Pulmonary artery endothelial cell (primary cell): ENCODE results near the gene RALA. TPM values are rescaled to one million over a fixed set of nuclear protein-coding genes. Genes with fewer than 3 reads are reported as not detected.
"Not testable (repeated sequence)": the region's sequence is repeated elsewhere in the genome, so short reads cannot be mapped to it uniquely, and the experiment has no call there.

ENCODE experiments used
- DNase-seq: peaks from one replicate; pipeline ENCODE4 v3.0.0-alpha.2; 2011; ENCODE audit warnings: low read depth, low spot score
- total RNA-seq: library from RNA; depleted of rRNA; stranded (reverse); fragments of >200 nt; gene quantifications from 2 replicates; pipeline ENCODE4 v1.2.3, GENCODE V29; 2014

The RALA gene
- total RNA-seq, 1 donor from 2014 or later: 179 TPM

DNA sequence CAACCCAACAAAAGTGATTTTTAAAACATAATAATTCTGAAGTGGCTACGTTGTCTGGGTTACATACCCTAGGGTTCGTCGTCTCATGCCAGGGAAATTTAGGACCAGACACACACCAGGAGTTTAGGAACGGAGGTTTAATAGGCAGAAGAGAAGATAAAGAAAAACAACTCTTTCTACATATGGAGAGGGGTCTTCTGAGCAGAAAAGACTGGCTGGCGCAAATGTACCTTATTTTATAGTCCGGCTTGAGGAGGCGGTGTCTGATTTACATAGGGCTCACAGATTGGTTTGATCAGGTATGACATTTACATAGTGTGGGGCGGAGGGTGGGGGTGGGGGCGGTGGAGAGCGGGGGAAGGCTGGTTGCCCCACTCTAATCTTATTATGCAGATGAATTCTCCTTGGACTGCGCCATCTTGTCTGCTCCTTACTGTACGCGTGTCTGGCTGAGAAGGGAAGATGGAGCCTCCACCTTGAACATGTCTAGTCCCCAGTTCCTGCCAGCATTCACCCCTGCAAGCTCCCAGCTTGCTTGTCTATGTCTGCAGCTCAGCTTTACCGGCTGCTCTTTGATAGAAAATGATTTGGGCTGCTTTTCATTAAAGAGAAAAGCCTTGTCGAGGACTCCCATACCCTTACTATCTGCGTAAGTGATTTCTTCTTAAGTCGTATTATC lies 98.7 kb downstream of the RALA start:
- DNase-seq: no peak

DNA sequence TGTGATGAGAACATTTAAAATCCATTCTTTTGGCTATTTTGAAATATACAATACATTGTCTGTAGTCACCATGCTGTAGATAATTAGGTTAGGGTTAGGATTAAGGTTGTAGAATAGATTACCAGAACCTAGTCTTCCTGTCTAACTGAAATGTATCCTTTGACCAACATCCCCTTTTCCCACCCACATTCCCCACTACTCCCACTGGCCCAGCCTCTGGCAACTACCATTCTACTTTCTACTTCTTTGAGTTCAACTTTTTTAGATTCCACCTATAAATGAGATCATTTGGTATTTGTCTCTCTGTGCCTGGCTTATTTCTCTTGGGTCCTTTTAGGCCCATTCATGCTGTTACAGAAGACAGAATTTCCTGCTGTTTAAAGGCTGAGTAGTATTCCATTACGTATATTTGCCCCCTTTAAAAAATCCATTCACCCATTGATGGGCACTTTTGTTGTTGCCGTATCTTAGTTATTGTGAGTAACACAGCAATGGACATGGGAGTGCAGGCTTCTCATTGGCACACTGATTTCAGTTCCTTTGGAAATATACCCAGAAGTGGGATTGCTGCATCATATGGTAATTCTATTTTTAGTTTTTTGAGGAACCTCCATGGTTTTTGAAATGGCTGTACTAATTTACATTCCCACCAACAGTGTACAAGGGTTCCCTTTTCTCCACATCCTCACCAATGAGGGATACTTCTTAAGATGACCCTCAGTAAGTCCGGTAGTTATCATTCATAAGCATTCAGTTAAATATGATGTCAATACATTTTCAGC lies 104.0 kb downstream of the RALA start:
- DNase-seq: no peak

DNA sequence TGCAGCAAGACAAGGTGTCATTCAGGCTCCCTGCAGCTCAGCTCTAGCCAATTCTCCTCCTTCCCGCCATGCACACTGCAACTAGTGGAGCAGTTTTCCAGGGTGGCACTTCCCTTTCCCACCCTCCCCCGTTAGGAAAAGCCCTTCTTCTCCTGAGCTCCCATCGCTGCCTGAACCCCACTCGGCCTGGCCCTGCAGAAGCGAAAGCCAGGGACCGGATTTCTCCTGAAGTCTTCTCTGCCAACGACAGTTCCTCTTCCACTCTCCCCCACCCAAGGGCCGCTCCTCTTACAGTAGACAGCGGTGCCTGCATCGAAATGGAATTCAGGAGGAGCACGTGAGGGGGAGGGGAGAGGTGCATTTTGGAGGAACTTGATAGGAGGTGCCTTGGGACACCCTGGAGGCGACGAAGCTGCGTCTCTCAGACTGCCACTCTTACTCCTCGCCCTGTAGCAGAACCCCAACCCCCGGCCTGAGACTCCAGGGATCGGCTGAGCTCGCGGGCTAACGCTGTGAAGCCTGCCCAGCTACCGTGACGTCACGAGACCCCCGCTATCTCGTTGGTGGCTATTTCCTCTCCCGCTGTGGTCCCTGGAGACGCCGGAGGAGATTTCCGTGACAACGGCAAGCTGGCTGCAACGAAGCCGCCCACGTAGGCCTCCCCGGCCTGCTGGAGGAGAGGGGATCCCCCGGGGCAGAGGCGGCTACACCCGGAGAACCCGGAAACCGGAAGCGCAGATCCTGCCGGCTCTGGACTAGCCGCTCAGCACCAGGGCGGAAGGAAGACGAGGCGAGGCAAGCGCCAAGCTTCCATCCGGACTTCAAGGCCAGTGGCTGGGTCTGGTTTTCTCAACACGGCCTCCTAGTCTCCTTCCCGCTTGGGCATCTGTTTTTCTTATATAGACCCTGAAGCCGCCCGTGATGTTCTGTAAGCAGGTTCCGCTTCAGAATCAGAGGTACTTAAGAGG lies 109.7 kb downstream of the RALA start:
- DNase-seq: peak; percentile 62

DNA sequence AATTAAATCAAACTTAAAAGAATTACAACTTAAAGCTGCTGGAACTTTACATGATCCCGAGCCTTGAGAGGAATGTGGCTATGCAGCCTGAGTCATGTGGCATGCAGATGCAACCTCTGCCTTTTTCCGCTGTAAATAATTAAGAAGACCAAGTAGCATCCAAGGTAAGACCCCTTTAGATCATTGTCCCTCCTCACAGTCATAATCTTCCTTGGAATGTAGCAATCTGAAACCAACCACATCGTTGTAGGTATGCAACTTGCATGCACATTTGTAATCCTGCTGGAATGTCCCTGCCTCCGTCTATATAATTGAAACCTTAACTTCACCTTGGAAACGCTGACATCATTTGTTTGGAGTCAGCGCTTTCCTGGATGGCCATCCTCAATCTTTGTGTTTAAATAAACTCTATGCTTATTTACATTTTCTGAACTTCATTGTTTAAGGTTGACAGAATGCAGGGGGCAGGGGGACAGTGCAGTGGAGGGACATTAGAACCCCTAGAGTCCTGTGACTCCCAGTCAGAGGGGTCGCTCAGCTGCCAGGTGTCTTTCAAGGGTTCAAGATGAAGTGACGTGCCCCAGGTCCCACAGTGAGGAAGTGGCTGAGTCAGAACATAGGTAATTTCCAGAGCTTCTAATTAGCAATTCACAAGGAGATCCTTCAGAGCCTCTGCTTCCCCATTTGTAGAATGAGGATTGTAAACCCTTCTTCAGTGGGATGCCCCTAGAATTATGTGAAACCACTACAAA lies 110.7 kb downstream of the RALA start:
- no peak for DNase-seq

DNA sequence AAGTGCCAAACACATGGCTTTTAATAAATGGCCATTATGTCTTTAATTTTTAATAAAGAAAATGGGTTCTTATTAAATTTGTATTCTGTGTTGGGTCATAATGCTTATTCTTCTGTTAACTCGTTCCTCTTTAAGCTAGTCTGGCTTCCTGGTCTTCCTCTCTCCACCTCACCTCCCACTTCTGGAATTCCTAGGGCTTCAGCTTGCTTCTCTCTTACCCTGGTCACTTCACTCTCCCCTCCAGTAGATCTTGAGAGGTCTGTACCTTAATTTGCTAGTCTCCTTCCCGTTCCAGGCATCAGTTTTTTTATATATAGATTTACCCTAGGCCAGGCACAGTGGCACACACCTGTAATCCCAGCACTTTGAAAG lies 111.2 kb downstream of the RALA start:
- DNase-seq: no peak

DNA sequence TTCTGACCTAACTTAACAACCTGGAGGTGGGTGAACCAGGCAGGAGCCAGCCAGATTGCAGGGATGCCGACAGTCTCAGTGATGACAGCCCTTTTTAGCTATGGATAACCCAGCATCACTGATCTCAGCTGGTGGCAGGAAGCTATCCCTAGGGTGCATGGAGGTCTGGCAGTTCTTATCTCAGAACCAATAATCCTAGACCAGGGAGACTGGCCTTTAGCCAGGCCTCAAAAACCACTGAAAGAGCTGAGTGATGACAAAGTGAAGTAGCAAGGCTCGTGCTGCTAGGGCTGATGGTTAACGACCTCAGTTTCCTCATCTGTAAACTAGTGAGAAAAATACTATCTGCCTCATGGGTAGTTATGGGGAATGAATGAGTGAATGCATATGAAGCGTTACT lies 112.5 kb downstream of the RALA start:
- no peak for DNase-seq

DNA sequence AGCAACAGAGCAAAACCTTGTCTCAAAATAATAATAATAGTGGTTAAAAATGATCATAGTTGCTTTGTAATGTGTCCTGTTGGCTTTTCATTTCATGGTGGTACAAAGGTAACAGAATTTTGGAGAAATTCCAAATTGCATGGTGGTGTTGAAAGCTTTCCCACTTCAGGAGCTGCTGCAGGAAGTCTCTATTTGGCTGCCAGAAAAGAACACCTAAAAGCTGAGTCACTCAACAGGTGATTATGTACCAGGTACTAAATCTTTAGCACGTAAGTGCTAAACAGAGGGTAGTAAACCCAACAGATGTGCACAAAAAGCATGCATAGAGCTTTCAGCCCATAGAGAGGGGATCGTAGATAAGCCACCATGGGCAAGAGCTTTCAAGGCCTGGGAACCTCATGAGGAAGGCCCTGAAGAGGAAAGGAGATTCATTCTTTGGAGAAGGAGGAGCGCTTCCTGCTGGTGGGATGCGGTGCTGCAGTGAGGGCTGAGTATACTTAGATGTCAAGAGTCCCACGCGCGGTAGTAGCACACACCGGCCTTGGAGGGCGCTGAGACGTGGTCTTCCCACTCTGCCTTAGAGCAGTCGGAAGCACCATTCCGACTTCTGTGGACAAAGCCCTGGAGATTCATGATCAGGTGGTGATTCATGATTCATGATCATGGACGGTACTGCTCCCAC lies 118.7 kb downstream of the RALA start:
- DNase-seq: no peak

DNA sequence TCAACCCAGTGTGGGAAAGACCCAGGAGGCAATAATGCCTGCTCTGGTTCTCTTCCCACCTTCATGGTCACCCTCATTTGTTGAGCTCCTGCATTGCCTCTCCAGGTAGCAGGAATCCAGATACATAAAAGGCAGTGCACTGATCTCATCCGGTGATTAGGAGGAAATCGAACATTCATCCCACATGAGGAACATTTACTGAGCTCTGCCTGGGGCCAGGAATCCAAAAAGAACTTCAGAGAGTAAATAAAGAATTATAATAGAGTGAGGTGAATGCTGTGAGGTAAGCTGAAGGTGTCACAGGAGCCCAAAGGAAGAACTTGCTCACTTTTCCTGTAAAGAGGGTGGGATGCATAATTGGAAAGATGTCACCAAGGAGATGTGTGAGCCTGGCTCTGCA lies 121.2 kb downstream of the RALA start:
- no peak for DNase-seq

DNA sequence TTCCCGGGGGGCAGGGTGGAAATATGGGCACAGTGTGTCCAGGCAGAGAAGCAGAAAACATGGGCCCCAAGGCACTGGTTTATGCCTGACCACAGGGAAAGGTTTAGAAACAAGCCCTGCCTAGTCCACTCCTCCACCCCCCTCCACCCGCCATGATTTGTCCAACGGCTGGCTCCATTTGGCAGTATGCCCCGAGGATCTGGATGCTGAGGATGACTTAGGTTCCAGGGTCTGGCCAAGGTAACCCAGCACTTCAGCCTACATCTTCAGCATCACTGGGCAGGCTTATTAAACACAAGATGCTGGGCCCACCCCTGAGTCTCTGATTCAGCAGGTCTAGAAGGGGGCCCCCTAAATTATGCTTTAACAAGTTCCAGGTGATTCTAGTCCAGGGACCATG lies 121.9 kb downstream of the RALA start:
- DNase-seq: no peak

DNA sequence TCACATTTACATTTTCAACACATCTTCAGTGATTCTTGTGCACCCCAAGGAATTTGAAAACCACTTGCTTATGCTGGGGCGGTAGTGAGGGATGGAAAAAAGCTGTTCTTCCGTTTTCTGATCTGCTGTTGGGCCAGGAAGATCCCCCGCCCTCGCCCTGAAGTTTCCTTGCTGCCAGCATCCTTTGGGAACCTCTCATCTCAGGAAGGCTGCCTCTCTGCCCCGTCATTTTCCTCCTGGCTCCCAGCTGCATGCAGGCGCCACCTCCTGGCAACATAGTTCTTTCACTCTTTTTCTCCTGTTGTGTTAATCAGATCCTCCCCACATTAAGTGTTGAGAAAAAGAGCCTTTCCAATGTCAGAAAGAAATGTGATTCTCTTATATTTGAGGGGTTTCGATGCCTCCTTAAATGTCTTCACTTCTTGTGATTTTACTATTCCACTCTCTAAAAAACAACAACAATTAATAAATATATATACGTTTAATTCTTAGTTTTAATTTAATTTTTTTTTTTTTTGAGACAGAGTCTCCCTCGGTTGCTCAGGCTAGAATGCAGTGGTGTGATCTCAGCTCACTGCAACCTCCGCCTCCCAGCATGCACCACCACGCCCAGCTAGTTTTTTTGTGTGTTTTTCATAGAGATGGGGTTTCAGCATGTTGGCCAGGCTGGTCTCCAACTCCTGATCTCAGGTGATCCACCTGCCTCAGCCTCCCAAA lies 122.9 kb downstream of the RALA start:
- peak; percentile 44 for DNase-seq

DNA sequence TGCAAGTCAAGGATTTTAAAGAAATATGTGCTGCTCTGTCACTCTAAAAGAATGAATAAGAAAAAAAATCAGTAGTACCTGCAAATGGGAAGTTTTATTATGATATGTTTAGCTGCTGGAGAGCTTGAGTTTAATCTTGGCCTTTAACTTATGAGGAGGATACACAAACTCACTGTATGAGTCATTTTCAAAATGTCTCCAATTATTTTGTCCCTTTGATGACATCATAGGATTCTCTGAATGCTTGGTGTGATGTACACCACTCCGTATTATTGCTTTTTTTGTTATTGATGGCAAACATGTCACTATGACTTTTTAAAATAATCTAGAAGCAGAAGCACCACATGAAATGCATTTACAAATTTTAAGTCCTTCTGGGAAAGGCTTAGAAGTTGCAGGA lies 125.8 kb downstream of the RALA start:
- no peak for DNase-seq

DNA sequence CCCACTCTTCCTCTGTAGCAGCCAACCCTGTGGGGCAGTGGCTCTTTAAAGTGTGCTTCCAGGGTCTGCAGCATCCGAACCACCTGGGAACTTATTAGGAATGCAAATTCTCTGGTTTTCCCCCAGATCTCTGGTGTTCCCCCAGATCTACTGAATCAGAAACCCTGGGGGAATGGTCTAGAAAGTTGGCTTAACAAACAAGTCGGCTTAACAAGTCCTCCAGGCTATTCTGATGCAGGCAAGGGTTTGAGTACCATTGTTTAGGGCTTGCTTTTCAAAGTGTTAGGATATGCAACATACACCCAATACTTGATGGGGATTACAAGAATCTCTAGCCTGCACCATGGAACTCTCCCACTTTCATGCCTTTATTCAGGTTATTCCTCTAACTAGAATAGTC lies 126.3 kb downstream of the RALA start:
- no peak for DNase-seq

DNA sequence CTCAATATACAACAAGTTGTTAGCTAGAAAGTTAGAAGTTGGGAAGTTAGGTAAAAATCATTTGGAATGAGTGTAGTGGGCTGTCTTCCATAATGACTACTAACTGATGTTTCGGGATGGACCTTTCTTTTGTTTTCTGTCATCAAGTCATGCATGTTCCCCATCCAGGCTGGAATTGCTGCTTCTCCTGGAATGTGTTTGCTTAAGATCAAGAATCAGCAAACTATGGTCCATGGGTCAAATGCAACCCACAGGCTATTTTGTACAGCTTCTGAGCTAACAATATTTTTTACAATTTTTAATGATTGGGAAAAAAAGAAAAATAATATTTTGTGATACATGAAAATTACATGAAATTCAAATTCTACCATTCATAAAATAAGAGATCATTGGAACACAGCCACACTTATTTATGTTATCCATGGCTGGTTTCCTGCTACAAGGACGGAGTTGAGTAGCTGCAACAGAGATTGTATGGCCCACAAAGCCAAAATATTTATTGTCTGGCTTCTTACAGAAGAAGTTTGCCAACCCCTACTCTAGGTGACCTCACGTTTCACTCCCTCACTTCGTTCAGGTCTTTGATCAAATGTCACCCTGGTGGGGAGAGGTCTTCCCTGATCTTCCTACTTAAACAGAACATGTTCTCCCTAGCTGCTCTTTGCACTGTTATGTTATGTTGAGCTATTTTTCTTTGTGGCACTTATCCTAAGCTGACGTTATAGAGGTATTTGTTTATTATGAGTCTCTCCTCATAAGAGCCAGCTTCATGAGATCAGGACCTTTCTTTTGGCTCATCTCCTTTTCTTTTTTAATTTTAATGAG lies 127.1 kb downstream of the RALA start:
- no peak for DNase-seq

DNA sequence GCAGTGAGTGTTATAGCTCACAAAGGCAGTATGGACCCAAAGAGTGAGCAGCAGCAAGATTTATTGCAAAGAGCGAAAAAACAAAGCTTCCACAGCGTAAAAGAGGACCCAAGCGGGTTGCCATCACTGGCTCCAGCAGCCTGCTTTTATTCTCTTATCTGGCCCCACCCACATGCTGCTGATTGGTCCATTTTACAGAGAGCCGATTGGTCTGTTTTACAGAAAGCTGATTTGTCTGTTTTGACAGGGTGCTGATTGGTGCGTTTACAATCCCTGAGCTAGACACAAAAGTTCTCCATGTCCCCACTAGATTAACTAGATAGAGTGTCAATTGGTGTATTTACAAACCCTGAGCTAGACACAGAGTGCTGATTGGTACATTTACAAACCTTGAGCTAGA lies 129.9 kb downstream of the RALA start:
- DNase-seq: not testable (repeated sequence)

DNA sequence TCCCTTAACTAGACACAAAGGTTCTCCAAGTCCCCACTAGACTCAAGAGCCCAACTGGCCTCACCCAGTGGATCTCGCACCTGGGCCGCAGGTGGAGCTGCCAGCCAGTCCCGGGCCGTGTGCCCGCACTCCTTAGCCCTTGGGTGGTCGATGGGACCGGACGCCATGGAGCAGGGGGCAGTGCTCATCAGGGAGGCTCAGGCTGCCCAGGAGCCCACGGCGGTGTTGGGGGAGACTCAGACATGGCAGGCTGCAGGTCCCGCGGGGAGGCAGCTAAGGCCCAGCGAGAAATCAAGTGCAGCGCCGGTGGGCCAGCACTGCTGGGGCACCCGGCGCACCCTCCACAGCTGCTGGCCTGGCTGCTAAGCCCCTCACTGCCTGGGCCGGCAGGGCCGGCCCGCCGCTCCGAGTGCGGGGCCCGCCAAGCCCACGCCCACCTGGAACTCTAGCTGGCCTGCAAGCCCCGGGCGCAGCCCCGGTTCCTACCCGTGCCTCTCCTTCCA lies 130.5 kb downstream of the RALA start:
- no peak for DNase-seq

DNA sequence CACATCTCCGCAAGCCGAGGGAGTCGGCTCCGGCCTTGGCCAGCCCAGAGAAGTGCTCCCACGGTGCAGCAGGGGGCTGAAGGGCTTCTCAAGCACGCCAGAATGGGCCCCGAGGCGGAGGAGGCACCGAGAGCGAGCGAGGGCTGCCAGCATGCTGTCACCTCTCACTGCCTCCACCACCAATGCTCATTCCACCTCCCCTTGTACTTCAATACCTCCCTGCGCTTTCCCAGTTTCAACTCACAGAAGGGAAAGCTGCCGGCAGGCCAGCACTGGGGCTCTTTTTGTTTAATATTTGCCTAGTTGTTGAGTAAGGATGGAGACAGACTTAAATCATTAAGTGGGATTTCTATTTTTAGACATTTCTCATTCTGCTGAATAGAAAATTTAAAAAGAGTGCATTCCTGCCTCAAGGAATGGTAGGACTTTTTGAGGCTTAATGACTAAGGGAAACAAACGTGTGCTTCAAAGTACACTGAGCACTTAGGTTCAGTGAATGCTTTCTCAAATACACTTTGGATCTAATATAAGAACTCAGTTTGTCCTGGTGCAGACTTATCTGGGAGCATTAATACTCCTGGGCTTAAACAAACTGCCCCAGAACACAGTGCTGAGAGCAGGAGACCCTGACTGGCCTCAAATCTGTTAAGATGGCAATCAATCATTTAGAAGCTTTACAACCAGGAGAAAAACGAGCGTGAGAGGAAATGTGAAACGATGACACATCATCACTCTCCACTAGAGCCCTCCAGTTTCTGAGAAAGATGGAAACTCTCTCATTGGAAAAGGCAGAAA lies 131.2 kb downstream of the RALA start:
- peak; percentile 15 for DNase-seq

DNA sequence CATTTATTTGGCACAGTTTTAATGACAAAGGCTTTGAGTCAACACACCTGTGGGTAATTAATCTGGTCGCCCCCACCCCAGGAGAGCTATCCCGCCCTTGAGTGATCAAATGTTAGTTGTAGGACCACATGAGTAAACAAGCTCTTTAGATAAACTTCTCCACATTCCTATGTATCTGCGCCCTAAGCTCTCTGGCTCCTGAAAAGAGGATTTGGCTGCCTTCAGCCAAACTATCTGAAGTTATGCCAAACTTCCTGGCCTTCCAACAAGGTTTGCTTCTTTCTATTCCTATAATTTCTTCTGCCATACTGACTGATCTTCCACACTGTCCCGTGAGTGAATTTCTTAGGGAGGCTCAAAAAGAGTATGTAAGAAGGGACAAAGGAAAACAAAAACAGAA lies 134.2 kb downstream of the RALA start:
- no peak for DNase-seq
